Stomach smooth muscle (tissue), 2 donors: ENCODE results near the gene PDPK1.
"Not testable (repeated sequence)": the region's sequence is repeated elsewhere in the genome, so short reads cannot be mapped to it uniquely, and the experiment has no call there.

Source experiments
- H3K27ac ChIP-seq: one replicate; pipeline ENCODE4 v1.7.0; 2013; ENCODE audit warnings: mild to moderate bottlenecking, low read length, inconsistent platforms
- H3K27me3 ChIP-seq, 2 donors: one replicate each; pipeline ENCODE4 v1.7.0; 2013; ENCODE audit warnings: low read length in 2 of 2; ENCODE audit not compliant: insufficient read depth in 2 of 2, control insufficient read depth in 1 of 2
- H3K36me3 ChIP-seq, 2 donors: one replicate each; pipeline ENCODE4 v1.7.0; 2013; ENCODE audit warnings: low read length in 2 of 2; ENCODE audit not compliant: control insufficient read depth in 2 of 2, insufficient read depth in 2 of 2
- H3K4me1 ChIP-seq: one replicate; pipeline ENCODE4 v1.7.0; 2013; ENCODE audit warnings: low read length; ENCODE audit not compliant: control insufficient read depth, insufficient read depth
- H3K4me3 ChIP-seq, 2 donors: one replicate each; pipeline ENCODE4 v1.7.0; 2013; ENCODE audit warnings: low read length in 2 of 2
- H3K9ac ChIP-seq, 2 donors: one replicate each; pipeline ENCODE4 v1.7.0; 2013; ENCODE audit warnings: low read length in 2 of 2, mild to moderate bottlenecking in 1 of 2
- H3K9me3 ChIP-seq, 2 donors: one replicate each; pipeline ENCODE4 v1.7.0; 2013; ENCODE audit warnings: low read length in 2 of 2; ENCODE audit not compliant: control insufficient read depth in 2 of 2
- donor health status: healthy.
- donor health status: Pancreatic carcinoma.

The PDPK1 gene

DNA sequence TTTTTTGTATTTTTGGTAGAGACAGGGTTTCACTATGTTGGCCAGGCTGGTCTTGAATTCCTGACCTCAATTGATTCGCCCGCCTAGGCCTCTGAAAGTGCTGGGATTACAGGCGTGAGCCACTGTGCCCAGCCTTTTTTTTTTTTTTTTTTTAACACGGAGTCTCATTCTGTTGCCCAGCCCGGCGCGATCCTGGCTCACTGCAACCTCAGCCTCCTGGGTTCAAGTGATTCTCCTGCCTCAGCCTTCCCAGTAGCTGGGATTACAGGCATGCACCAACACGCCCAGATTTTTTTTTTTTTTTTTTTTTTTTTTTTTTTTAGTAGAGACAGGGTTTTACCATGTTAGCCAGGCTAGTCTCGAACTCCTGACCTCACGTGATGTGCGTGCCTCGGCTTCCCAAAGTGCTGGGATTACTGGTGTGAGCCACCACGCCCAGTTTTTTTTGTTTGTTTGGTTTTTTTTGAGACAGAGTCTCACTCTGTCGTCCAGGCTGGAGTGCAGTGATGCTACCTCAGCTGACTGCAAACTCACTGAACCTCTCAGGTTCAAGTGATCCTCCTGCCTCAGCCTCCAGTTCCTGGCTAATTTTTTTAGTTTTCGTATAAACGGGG, 4.6 kb upstream of the PDPK1 start:
- H3K27me3 ChIP-seq, H3K9me3 ChIP-seq, H3K36me3 ChIP-seq: not testable (repeated sequence)
- Histone ChIP-seq H3K4me1 (peaks cover 25% of the 10 kb centered on the region), H3K9ac (peak overlapping the region; percentile 52 to 84), H3K4me3 (peak overlapping the region; percentile 68 to 82), H3K27ac (peak overlapping the region; percentile 97)

DNA sequence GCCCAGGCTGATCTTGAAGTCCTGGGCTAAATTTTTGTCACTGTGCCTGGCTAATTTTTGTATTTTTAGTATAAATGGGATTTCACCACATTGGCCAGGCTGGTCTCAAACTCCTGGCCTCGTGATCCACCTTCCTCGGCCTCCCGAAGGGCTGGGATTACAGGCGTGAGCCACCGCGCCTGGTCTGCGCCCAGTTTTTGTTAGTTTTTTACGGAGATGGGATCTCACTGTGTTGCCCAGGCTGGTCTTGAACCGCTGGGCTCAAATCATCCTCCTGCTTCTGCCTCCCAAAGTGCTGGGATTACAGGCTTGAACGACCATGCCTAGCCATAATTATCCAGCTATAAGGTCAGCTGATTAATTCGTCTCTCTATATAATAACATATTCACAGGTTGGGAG, 3.9 kb upstream of the PDPK1 start:
- Histone ChIP-seq H3K9me3 (no peaks in the 10 kb centered on the region), H3K27ac (no peak overlapping the region), H3K9ac (no peak overlapping the region), H3K27me3 (no peaks in the 10 kb centered on the region), H3K4me1 (peaks cover 25% of the 10 kb centered on the region), H3K4me3 (no peak overlapping the region), H3K36me3 (peaks cover 0 to 4% of the 10 kb centered on the region in 2 donors)

DNA sequence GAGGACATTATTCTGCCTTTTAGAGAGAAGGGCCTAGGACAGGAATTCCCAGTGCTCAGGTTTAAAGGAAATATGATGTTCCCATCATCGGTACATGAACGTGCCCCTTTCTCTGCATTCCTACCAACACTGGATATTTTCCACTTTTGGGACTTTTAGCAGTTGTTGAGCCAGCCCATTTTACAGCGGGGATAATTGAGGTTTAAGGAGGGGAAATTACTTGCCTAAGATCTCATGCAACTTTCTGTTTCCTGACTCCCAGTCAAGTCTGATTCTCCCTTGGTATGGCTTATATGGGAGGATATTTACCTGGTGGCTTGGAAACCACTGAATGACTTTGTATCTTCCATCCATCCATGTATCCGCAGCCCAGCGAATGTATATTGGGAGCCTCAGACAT, 3.5 kb upstream of the PDPK1 start:
- peaks cover 29% of the 10 kb centered on the region for H3K4me1 ChIP-seq
- not testable (repeated sequence) for H3K4me3 ChIP-seq, H3K36me3 ChIP-seq, H3K9ac ChIP-seq, H3K27ac ChIP-seq, H3K27me3 ChIP-seq, H3K9me3 ChIP-seq

DNA sequence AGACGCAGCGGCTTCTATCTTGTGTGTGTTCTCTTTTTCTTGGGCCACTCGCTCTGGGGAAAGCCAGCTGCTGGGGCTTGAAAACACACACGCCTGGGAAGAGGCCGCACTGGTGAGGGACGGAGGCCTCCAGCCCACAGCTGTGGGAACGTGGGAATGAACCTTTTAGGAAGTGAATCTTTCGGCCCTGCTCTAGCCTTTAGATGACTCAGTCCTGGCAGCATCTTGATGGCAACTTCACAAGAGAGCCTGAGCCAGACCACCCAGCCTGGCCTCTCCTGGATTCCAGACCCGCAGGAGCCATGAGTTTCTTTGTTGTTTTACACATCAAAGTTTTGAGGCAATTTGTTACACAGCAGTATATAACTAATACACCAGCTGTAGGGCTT, 2.2 kb upstream of the PDPK1 start:
- no peak overlapping the region for H3K9ac ChIP-seq
- peaks cover 38% of the 10 kb centered on the region for H3K4me1 ChIP-seq
- peak overlapping the region; percentile 18 for H3K27ac ChIP-seq
- no peaks in the 10 kb centered on the region for H3K27me3 ChIP-seq
- no peak overlapping the region for H3K4me3 ChIP-seq
- no peaks in the 10 kb centered on the region for H3K36me3 ChIP-seq
- no peaks in the 10 kb centered on the region for H3K9me3 ChIP-seq

DNA sequence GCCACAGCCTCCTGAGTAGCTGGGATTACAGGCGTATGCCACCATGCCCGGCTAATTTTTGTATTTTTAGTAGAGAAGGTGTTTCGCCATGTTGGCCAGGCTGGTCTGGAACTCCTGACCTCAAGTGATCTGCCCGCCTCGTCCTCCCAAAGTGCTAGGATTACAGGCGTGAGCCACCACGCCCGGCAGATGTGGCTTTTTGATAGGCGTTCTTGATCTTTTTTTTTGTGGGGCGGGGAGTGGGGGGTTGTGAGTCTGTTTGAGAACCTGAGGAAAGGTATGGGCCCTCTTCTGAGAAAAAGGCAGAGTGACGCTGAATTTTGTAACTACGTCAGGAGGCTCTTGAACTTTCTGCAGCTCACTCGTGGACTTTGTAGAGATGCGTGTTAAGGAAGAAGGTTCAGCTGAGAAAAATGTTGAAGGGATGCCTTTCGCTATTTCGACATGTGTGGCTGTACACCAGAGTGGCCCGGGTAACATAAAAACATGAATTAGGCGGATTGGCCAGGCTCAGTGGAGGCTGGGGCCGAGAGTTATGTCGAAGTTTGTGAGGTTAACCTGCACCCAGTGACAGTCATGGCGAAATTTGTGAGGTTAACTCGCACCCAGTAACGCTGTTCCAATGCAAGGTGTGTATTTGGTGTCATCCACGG, 1.5 kb downstream of the PDPK1 start:
- H3K9me3 ChIP-seq, H3K9ac ChIP-seq, H3K36me3 ChIP-seq, H3K4me3 ChIP-seq, H3K27me3 ChIP-seq, H3K27ac ChIP-seq: not testable (repeated sequence)
- peaks cover 29% of the 10 kb centered on the region for H3K4me1 ChIP-seq

DNA sequence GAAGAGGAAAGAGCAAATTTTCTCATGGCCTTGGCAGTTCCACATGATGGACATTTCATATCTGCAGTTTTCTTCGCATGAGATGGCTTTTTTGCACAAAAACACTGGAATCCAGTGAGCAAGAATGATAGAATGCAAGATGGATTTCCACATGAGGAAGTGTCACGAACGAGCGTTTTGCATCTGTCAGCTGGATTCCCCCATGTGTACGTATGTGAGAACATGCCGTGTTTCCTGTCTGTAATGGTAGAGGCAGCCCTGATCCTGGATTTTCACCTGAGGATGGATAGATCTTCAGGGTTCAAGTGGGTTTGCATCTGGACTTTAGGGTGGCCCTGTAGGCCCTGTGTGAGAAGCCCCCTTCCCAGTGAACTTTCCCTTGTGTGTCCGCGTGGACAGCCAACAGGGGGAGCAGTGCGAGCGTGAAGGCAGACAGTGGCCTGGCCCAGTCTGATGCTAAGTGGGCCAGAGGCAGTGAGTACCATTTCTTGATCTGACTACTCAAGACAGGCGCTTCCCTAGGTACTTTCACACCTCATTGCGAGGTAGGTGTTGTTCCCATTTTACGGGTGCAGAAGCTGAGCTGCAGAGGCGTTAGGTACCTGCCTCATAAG, 2.1 kb downstream of the PDPK1 start:
- not testable (repeated sequence) for H3K27ac ChIP-seq, H3K4me3 ChIP-seq, H3K36me3 ChIP-seq, H3K9ac ChIP-seq, H3K9me3 ChIP-seq, H3K27me3 ChIP-seq
- peaks cover 29% of the 10 kb centered on the region for H3K4me1 ChIP-seq

DNA sequence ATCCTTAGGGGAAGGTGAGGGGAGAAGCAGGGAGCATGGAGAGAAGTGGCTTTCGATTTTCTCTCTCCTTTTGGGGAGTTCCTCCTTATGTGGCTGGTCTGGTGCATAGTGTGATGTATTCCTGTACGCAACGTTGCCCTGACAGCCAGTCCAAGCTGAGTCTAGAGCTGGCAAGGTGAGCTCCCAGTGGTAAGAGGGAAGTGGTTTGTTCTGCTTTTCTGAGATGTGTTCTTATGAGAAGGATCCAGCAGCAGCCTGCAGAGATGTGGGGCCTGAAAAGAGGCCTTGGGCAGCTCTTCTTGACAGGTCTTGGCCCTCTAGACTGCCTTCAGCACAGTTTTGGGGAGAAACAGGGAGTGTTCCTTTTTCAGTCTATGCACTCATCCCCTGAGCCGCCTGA, 3.1 kb downstream of the PDPK1 start:
- H3K36me3 ChIP-seq, H3K9me3 ChIP-seq, H3K9ac ChIP-seq, H3K27ac ChIP-seq, H3K27me3 ChIP-seq, H3K4me3 ChIP-seq: not testable (repeated sequence)
- peaks cover 25% of the 10 kb centered on the region for H3K4me1 ChIP-seq

DNA sequence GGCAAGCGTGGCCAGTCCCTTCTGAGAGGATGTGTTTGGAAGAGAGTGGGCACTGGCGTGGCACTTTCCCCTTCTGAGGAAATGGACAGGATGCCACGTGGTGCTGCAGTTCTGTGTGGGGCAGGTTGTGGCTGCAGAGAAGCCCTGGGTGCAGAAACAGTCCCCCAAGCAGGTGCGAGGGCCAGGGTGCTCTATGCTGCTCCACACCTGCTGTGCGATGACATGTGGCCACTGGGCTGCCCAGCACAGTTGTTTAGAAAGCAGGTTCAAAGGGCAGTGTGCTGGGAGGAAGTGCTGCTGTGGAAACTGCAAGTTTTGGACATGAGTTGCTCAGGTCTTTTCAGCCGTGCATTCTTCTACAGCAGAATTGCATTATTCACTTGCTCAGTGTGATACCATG, 3.6 kb downstream of the PDPK1 start:
- peaks cover 22% of the 10 kb centered on the region for H3K4me1 ChIP-seq
- H3K9ac ChIP-seq, H3K4me3 ChIP-seq, H3K36me3 ChIP-seq, H3K9me3 ChIP-seq, H3K27me3 ChIP-seq, H3K27ac ChIP-seq: not testable (repeated sequence)

DNA sequence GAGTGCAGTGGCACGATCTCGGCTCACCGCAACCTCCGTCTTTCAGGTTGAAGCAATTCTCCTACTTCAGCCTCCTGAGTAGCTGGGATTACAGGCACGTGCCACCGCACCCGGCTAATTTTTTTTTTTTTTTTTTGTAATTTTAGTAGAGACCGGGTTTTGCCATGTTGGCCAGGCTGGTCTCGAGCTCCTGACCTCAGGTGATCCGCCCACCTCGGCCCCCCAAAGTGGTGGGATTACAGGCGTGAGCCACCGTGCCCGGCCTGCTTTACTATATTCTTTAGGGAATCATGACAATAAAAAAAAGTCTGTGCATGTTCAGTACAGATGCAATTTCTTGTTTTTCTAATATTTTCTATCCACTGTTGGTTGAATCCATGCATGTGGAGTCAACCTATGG, 6.0 kb downstream of the PDPK1 start:
- H3K4me3 ChIP-seq, H3K9me3 ChIP-seq, H3K36me3 ChIP-seq, H3K27ac ChIP-seq, H3K9ac ChIP-seq, H3K27me3 ChIP-seq: not testable (repeated sequence)
- H3K4me1 ChIP-seq, result peaks cover 18% of the 10 kb centered on the region

DNA sequence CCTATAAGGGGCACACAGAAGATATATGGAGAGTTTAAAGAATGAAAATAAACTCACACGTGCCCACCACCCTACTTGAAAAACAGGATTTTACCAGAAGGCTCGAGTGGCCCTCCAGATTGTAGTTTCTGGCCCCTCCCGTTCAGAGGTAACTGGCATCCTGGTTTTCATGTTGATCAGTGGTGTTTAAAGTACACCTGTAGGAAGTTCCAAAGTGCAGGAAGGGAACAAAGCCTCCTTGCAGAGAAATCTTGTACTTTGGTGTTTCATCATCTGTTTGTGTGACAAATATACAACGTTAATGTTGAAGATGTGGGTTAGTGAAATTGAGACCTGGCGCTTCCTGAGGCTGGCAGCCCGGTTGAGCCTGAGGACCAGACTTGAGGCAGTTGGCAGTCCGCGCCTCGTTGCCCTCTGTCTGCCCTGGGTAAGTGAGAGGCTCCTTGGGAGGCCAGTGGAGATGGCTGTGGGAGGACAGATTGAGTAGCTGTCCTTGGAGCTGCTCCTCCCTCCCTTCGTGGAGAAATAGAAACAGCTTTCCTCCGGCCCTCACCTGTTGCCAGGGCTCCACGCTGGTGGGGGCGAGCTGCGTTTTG, 12.6 kb downstream of the PDPK1 start:
- H3K27me3 ChIP-seq, H3K4me1 ChIP-seq, H3K9ac ChIP-seq, H3K4me3 ChIP-seq, H3K27ac ChIP-seq, H3K9me3 ChIP-seq, H3K36me3 ChIP-seq: not testable (repeated sequence)

DNA sequence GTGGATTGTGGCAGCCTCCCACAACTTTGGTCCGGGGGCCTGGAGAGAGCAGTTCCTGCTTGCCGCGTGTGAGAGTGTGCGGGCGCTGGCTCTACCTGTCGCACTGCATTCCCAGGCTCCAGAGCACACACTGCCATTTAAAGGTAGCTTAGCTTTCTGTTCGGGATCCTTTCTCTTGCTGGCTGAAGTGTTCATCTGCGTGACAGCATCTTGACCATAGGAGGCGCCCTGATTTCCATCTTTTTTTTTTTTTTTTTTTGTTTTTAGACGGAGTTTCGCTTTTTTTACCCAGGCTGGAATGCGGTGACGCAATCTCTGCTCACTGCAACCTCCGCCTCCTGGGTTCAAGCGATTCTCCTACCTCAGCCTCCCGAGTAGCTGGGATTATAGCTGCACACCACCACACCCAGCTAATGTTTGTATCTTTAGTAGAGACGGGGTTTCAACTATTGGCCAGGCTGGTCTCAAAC, 13.6 kb downstream of the PDPK1 start:
- H3K27ac ChIP-seq, H3K4me3 ChIP-seq, H3K9me3 ChIP-seq, H3K4me1 ChIP-seq, H3K36me3 ChIP-seq, H3K27me3 ChIP-seq, H3K9ac ChIP-seq: not testable (repeated sequence)
